H1 (cell line): ENCODE results near the gene AIFM1. TPM values are rescaled to one million over a fixed set of nuclear protein-coding genes. Genes with fewer than 3 reads are reported as not detected.

Source experiments
- CTCF ChIA-PET: fragments of 300-600 bp; sonication (Branson Sonifier 250); formaldehyde crosslinking; loops from one replicate; lab custom pipeline; 2021; ENCODE audit not compliant: partially characterized antibody; lab: Charles Lee
- POLR2A ChIA-PET: fragments of 300-600 bp; sonication (Branson Sonifier 250); formaldehyde crosslinking; loops from one replicate; lab custom pipeline; 2021; ENCODE audit warnings: inconsistent platforms; ENCODE audit not compliant: partially characterized antibody; lab: Charles Lee
- DNase-seq, 2 experiments: peaks; one replicate each; pipeline versions ENCODE4 v3.0.0 to v3.0.0-alpha.2; 2010 to 2022; ENCODE audit warnings: low spot score in 2 of 2, low read depth in 1 of 2, mixed read lengths in 1 of 2
- FAIRE-seq: peaks from 2 replicates; lab custom pipeline; 2011; peaks lifted over from hg19 to GRCh38; lab: Jason Lieb, UNC
- H2AFZ ChIP-seq: 2 replicates; pipeline ENCODE4 v1.8.1; 2012; ENCODE audit warnings: low read length, inconsistent platforms
- H2AK5ac ChIP-seq: 2 replicates; pipeline ENCODE4 v1.6.1; 2013; ENCODE audit warnings: low read depth, low read length
- H2BK120ac ChIP-seq: replicated peaks from 2 replicates; pipeline ENCODE3; 2013; ENCODE audit warnings: low read depth, low read length, inconsistent platforms
- H2BK12ac ChIP-seq: 2 replicates; pipeline ENCODE4 v1.6.1; 2013; ENCODE audit warnings: low read depth, low read length
- H2BK15ac ChIP-seq: 2 replicates; pipeline ENCODE4 v1.6.1; 2013; ENCODE audit warnings: low read length
- H2BK20ac ChIP-seq: 2 replicates; pipeline ENCODE4 v1.6.1; 2013; ENCODE audit warnings: low read length
- H2BK5ac ChIP-seq: 2 replicates; pipeline ENCODE4 v1.6.1; 2013; ENCODE audit warnings: low read depth, low read length
- H3K14ac ChIP-seq: 2 replicates; pipeline ENCODE4 v1.6.1; 2013; ENCODE audit warnings: inconsistent platforms; ENCODE audit not compliant: insufficient read length
- H3K18ac ChIP-seq: 2 replicates; pipeline ENCODE4 v1.6.1; 2013; ENCODE audit warnings: low read length; ENCODE audit errors: extremely low read depth
- H3K23ac ChIP-seq: 2 replicates; pipeline ENCODE4 v1.6.1; 2013; ENCODE audit warnings: inconsistent platforms; ENCODE audit not compliant: insufficient read length
- H3K23me2 ChIP-seq: 2 replicates; pipeline ENCODE4 v1.6.1; 2013; ENCODE audit warnings: low read depth, low read length
- H3K27ac ChIP-seq: 2 replicates; pipeline ENCODE4 v1.6.1; 2011; ENCODE audit warnings: low read depth, low read length, inconsistent platforms
- H3K27me3 ChIP-seq, 4 experiments: replicated peaks in 1 of 4; 1 replicate in 1 of 4; 2 replicates in 3 of 4; pipeline versions ENCODE4 v1.6.1 to v1.8.1; 2011 to 2013; ENCODE audit warnings: low read length in 3 of 4, mild to moderate bottlenecking in 3 of 4, inconsistent platforms in 2 of 4, mixed read lengths in 2 of 4, moderate library complexity in 1 of 4; ENCODE audit not compliant: control insufficient read depth in 3 of 4, insufficient read depth in 3 of 4; ENCODE audit errors: extremely low read depth in 1 of 4
- H3K36me3 ChIP-seq, 4 experiments: 2 replicates each; pipeline versions ENCODE4 v1.6.1 to v1.8.1; 2011 to 2013; ENCODE audit warnings: mild to moderate bottlenecking in 4 of 4, low read length in 3 of 4, moderate library complexity in 2 of 4, control low read depth in 1 of 4, inconsistent platforms in 1 of 4; ENCODE audit not compliant: insufficient read depth in 4 of 4, control insufficient read depth in 2 of 4
- H3K4ac ChIP-seq: replicated peaks from 2 replicates; pipeline ENCODE3; 2013; ENCODE audit warnings: low read length, low read depth, mixed read lengths, inconsistent platforms; ENCODE audit not compliant: insufficient read length
- H3K4me1 ChIP-seq, 4 experiments: replicated peaks in 1 of 4; 1 replicate in 1 of 4; 2 replicates in 3 of 4; pipeline versions ENCODE4 v1.6.1 to v1.8.1; 2011 to 2013; ENCODE audit warnings: low read length in 3 of 4, inconsistent platforms in 2 of 4, mixed read lengths in 1 of 4; ENCODE audit not compliant: insufficient read depth in 4 of 4, control insufficient read depth in 3 of 4
- H3K4me2 ChIP-seq, 2 experiments: 2 replicates each; pipeline versions ENCODE4 v1.6.1 to v1.8.1; 2011 to 2013; ENCODE audit warnings: low read depth in 2 of 2, low read length in 2 of 2, control low read depth in 1 of 2, inconsistent platforms in 1 of 2, mild to moderate bottlenecking in 1 of 2; ENCODE audit not compliant: insufficient read depth in 1 of 2
- H3K4me3 ChIP-seq, 4 experiments: fragments of 200-600, 300-600 bp in 1 of 4; sonication (generic), shearing (Covaris generic), sonication (Bioruptor Twin) in 1 of 4; 2 replicates each; pipeline versions ENCODE4 v1.5.1 to v1.8.1; 2011 to 2016; ENCODE audit warnings: low read length in 4 of 4, low read depth in 3 of 4, control low read depth in 2 of 4, inconsistent platforms in 2 of 4, mild to moderate bottlenecking in 2 of 4, mixed read lengths in 1 of 4, moderate library complexity in 1 of 4; ENCODE audit not compliant: insufficient read depth in 2 of 4; ENCODE audit errors: extremely low read depth in 1 of 4
- H3K56ac ChIP-seq: replicated peaks from 2 replicates; pipeline ENCODE3; 2013; ENCODE audit warnings: low read depth, mild to moderate bottlenecking, mixed read lengths, low read length, inconsistent platforms; ENCODE audit not compliant: insufficient read length
- H3K79me1 ChIP-seq: 2 replicates; pipeline ENCODE4 v1.6.1; 2013; ENCODE audit warnings: low read depth, low read length, control low read depth
- H3K79me2 ChIP-seq, 2 experiments: 2 replicates each; pipeline versions ENCODE4 v1.6.1 to v1.8.1; 2012 to 2013; ENCODE audit warnings: low read length in 2 of 2, mild to moderate bottlenecking in 2 of 2, inconsistent platforms in 1 of 2; ENCODE audit not compliant: insufficient read depth in 2 of 2, control insufficient read depth in 1 of 2
- H3K9ac ChIP-seq, 4 experiments: replicated peaks in 1 of 4; 1 replicate in 1 of 4; 2 replicates in 3 of 4; pipeline versions ENCODE4 v1.6.1 to v1.8.1; 2011 to 2013; ENCODE audit warnings: low read depth in 3 of 4, low read length in 3 of 4, control low read depth in 2 of 4, mild to moderate bottlenecking in 2 of 4, moderate library complexity in 2 of 4, inconsistent platforms in 1 of 4; ENCODE audit errors: extremely low read depth in 1 of 4
- H3K9me3 ChIP-seq, 2 experiments: 2 replicates each; pipeline versions ENCODE4 v1.6.1 to v1.8.1; 2012 to 2013; ENCODE audit warnings: mild to moderate bottlenecking in 2 of 2, moderate library complexity in 2 of 2, control low read depth in 1 of 2, inconsistent platforms in 1 of 2, low read depth in 1 of 2, low read length in 1 of 2, mixed read lengths in 1 of 2; ENCODE audit not compliant: insufficient read depth in 2 of 2
- H4K20me1 ChIP-seq, 2 experiments: replicated peaks in 1 of 2; 2 replicates each; pipeline versions ENCODE3 to v1.8.1; 2011 to 2013; ENCODE audit warnings: inconsistent platforms in 2 of 2, low read length in 2 of 2, mild to moderate bottlenecking in 1 of 2; ENCODE audit not compliant: insufficient read depth in 2 of 2, control insufficient read depth in 1 of 2
- H4K5ac ChIP-seq: 2 replicates; pipeline ENCODE4 v1.6.1; 2013; ENCODE audit warnings: low read length, low read depth, mixed read lengths, inconsistent platforms; ENCODE audit not compliant: insufficient read length
- H4K8ac ChIP-seq: 2 replicates; pipeline ENCODE4 v1.8.0; 2013; ENCODE audit warnings: mild to moderate bottlenecking, moderate library complexity, low read length, inconsistent platforms; ENCODE audit not compliant: insufficient read depth; ENCODE audit errors: extremely low read depth
- H4K91ac ChIP-seq: replicated peaks from 2 replicates; pipeline ENCODE3; 2013; ENCODE audit warnings: low read length, mixed read lengths, inconsistent platforms; ENCODE audit not compliant: insufficient read length
- BRCA1 ChIP-seq: IDR thresholded peaks from 2 replicates; pipeline ENCODE4 v1.6.1; 2012; ENCODE audit warnings: low read depth, low read length, improper control_type of control experiment
- CBX8 ChIP-seq: fragments of 300-800, 300-1000 bp; sonication (generic); IDR thresholded peaks from 2 replicates; pipeline ENCODE4 v1.7.1; 2016; ENCODE audit warnings: low read depth, low read length, borderline replicate concordance
- POLR2A ChIP-seq, 2 experiments: IDR thresholded peaks; 1 replicate in 1 of 2; 2 replicates in 1 of 2; pipeline ENCODE4 v1.6.1; 2011; ENCODE audit warnings: low read depth in 2 of 2, low read length in 2 of 2, mild to moderate bottlenecking in 2 of 2; ENCODE audit errors: control extremely low read depth in 1 of 2
- ZNF274 ChIP-seq: IDR thresholded peaks from 2 replicates; pipeline ENCODE4 v1.7.0; 2012; ENCODE audit warnings: low read length, borderline replicate concordance; ENCODE audit errors: extremely low read depth
- WGBS, 2 experiments: shearing (Covaris generic) in 1 of 2; methylation state at CpG; one replicate each; pipeline versions ENCODE4 v1.1.6 to v1.1.7; 2013 to 2015; ENCODE audit warnings: low lambda C conversion rate in 2 of 2, mixed read lengths in 2 of 2, inconsistent platforms in 1 of 2, low coverage in 1 of 2, missing lambda C conversion rate in 1 of 2; ENCODE audit not compliant: insufficient replicate concordance in 2 of 2, insufficient coverage in 1 of 2, insufficient read length in 1 of 2; ENCODE audit errors: extremely low coverage in 1 of 2, missing lambda C conversion rate in 1 of 2; 5-methylcytosine and 5-hydroxymethylcytosine counted together
- polyA plus RNA-seq, 7 experiments: library from polyadenylated mRNA; depleted of rRNA in 3 of 7; stranded (reverse) in 5 of 7; unstranded in 2 of 7; fragments of >200 nt in 5 of 7; fragments of 200-250 nt in 2 of 7; gene quantifications; 1 replicate in 5 of 7; 2 replicates in 1 of 7; 4 replicates in 1 of 7; pipeline versions ENCODE4 v1.2.1 to v1.2.3, GENCODE V29; 2011 to 2013; ENCODE audit warnings: missing spikeins in 2 of 7, mixed read lengths in 2 of 7
- total RNA-seq: library from RNA; stranded (reverse); fragmentation: NEBNext Ultra II Directional; extraction: Animal tissue kit (Norgen Biotek cat#: 25700); gene quantifications from 2 replicates; pipeline ENCODE4 v1.2.1, GENCODE V29; 2021

AIFM1 gene
- total and polyA plus RNA-seq, 2 of the 8 experiments (the other 6 are each of a cell fraction or from before 2014, with no cell fraction given), result 34.1 to 55.4 TPM

GRCh38 chrX:130190801-130191200 is 25.2 kb upstream of the AIFM1 start:
- FAIRE-seq (no peak), DNase-seq (no peak)
- Histone ChIP-seq H2BK15ac (no peak overlapping the region), H3K18ac (no peak overlapping the region), H3K9me3 (no peaks in the 10 kb centered on the region), H2BK5ac (no peak overlapping the region), H3K79me1 (no peaks in the 10 kb centered on the region), H2BK12ac (no peak overlapping the region), H4K20me1 (no peaks in the 10 kb centered on the region), H2AK5ac (no peak overlapping the region), H3K27me3 (no peaks in the 10 kb centered on the region), H3K4me3 (no peak overlapping the region), H3K4me1 (no peaks in the 10 kb centered on the region), H4K5ac (no peak overlapping the region), H4K91ac (no peak overlapping the region), H2AFZ (no peak overlapping the region), H3K4me2 (no peak overlapping the region), H2BK120ac (no peak overlapping the region), H3K14ac (no peak overlapping the region), H3K27ac (no peak overlapping the region), H3K4ac (no peak overlapping the region), H2BK20ac (no peak overlapping the region), H3K9ac (no peak overlapping the region), H4K8ac (no peak overlapping the region), H3K23me2 (no peaks in the 10 kb centered on the region), H3K56ac (no peak overlapping the region), H3K79me2 (no peaks in the 10 kb centered on the region), H3K36me3 (no peaks in the 10 kb centered on the region), H3K23ac (no peak overlapping the region)
- TF ChIP-seq CBX8 (no peak), BRCA1 (no peak), ZNF274 (no peak), POLR2A (IDR thresholded peaks at IDR 0.05; ENCODE audit: control extremely low read depth in 1 of 2, low read depth in 2 of 2, low read length in 2 of 2) (no peak)
- WGBS, 2 experiments, result 94% methylated on average over 3 of the region's 4 CpGs; no CpG with 5 or more reads in 1 of the 2 experiments
- ChIA-PET POLR2A (interaction anchor here (1.2 kb wide), 1 partner anchor 267 kb away, joined by 3 read pairs; no protein-coding TSS in a partner anchor), CTCF (interaction anchor here (1.0 to 2.1 kb wide), 3 partner anchors 12 to 111 kb away, joined by 3 to 12 read pairs (median 4); no protein-coding TSS in a partner anchor)
